Epidermal melanocyte (primary cell): Measurements from ENCODE around the gene KCNB1.

Experiments used
- DNase-seq: peaks from one replicate; pipeline ENCODE4 v3.0.0; 2011; ENCODE audit warnings: low spot score; ENCODE audit not compliant: insufficient read length

Gene KCNB1

DNA sequence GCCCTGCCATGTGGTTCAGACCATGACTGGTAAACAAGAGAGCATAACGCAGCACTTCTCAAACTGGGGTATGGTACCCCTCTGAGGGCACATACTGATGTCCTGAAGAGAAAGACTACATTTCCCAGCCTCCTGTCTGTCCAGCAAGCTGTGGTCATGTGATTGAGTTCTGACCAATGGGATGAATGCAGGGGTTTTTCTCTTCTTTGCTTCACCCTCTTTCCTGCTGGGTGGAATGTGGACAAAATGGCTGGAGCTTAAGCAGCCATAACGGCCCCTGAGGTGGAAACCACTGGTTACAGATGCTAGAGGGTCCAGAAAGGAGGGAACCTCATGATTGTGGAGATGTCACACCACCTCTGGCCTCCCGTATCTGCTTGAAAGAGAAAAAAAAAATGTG, 19.4 kb upstream of the KCNB1 start:
- no peak for DNase-seq

DNA sequence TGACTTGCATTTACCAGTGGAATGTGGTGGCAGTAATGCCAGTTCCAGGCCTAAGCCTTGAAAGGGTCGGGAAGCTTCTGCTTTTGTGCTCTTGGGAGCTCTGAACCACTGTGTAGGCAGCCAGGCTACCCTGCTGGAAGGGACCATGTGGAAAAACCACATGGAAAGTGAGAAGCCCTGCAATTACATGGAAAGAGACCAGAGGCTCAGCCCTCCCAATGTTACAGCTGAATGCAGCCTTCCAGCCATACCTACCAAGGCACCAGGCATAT, 14.9 kb upstream of the KCNB1 start:
- no peak for DNase-seq

DNA sequence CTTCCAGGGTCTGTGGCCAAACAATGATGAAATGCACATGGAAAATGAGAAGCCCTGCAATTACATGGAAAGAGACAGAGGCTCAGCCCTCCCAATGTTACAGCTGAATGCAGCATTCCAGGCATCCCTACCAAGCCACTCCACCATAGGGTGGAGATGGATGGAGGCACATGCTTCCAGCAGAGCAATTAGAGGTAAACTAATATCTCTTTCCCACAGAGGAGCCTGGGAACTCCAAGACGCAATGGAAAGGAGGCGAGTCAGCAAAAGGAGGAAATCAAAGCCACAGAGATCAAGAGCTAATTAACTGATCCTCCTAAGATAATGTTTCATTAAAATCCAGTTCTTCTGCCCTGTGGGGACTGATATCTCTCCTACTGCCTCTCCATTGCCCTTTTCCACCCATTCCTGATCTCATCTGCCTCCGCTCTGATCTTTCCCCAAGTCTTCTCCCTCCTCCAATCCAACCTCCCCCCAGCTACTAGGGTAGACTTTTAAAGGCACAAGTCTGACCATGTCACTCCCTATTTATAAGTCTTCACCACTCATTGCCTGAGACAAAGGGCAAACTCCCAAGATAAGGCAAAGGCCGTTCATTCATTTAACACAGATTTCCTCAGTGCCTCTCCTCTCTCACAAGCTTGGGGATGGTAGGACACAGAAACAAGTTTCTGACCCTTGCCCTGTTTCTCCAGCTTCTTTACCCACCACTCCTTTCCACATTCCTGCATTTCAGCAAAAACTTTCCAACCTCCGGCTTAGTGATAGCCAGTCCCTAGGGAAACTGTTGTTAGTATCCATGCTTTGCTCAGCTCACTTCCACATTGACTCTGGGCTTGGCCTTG, 14.3 kb upstream of the KCNB1 start:
- DNase-seq, result no peak

DNA sequence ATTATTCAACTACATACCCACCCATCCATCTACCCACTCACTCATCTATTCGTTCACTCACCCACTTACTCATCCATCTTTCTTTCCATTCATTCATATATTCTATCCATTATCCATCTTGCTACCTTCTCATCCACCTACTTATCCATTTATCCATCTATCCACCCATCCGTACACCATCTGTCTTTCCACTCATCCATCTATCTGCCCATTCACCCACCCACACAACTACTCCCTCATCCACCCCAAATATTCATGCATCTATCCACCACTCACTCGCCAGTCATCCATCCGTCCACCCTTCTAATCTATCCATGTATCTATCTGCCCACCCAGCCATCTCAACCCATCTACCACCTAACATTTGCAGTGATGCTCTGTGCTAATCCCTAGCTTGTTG, 13.6 kb upstream of the KCNB1 start:
- no peak for DNase-seq

DNA sequence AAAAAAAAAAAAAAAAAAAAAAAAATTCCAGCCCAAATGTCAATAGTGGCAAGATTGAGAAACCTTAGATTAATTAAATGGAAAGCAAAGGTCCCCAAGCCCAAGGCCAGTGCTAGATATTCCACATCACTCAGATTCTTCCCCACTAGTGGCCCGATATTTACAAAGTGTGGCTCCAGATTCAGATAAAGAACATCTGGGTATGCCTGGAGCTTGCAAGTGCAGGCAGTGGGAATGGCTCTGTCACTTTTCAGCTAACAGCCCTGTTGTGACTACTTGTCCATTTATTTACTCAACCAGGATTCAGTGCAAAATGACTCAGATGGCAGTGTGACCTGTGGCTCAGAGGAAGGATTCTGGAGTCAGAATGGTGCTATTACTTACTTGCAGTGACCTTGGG, 8.2 kb upstream of the KCNB1 start:
- DNase-seq, result no peak

DNA sequence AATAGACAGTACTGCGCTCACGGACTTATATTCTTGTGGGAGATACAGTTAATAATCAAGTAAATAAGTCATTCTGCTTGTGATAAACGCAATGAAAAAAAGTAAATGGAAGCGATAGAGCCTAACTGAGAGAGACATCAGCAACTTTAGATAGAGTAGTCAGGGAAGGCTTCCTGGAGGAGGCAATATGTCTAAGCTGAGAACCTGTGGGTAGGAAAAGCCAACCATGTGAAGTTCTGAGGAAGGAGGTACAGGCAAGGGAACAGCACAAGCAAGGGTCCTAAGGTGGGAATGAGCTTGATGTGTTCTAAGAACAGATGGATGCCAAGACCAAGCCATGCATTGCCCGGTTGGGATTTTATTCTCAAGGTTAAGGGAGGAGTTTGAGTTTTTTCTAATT, 7.2 kb upstream of the KCNB1 start:
- DNase-seq, result no peak

DNA sequence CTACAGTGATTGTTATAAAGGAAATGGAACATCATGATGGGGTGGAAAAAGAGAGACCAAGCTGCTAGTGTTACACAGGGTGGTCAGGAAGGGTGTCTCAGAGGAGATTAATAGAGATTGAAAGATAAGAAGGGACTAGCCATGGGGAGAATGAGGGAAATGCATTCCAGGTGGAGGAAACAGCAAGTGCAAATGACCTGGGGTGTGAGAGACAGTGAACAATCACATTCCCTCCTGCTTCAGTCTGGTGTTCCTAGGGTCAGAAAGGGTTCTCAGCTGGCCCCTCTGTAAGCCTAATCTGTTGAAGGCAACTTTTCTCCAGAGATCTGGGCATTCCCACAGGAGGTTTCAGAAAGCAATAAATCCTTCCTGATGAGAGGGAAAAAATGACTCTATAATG, 3.6 kb upstream of the KCNB1 start:
- DNase-seq, result no peak

DNA sequence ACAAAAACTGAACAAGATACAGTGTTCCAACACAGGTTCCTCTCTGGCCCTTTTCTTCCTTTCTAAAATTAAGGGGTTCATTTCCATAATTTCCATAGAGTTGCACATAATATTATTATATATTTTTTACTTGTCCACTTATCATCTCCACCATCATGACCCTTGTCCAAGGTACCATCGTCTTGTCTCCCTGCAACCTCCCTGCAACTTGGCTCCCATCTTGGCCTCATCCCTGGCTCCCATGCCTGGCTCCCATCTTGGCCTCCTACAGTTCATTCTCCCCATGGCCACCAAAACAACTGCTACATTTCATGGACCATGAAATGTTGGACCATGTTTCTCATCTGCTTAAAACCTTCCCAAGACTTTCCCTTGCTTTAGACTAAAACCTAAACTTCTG, 3.1 kb upstream of the KCNB1 start:
- DNase-seq, result no peak

DNA sequence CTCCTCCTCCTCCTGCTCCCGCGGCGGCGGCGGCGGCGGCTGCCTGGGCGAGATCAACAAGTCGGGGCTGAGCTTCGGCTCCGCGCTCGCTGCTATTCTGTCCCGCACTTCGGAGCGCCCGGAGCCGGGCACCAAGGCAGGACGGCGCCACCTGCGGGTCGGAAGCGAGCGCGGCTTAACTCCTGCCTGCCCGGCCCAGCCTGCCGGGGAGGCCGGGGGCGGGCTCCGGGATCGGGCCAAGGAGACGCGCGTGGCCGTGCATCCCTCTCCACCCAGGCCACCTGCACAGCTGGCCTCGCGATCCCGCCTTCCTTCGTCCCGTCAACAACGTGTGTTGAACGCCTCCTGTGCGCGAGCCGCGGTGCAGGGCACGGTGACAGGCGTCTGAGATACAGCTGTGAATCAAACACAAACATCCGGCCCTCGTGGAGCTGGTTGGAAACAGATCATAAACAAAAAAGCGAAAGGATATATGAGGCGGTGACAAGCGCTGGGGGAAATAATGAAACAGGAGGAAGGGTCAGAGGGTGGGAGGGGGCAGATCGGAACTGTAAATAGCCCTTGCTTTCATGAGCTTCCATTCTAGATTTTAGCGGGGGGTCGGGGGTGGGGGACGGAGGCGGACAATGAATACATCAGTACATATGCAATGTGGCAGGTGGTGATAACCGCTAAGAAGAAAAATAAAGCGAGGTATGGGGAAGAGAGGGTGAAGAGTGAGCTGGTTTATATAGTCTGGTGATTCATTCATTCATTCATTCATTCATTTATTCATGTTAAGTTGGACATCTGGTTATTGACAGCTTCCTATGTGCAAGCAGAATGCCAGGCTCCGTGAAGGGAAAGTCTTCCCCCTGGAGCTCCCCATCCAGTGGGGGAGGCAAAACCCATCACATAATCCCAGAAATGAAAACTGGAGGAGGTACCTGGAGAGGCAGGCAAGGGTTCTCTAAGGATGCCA, 2.0 kb upstream of the KCNB1 start:
- peak; percentile 43 for DNase-seq

DNA sequence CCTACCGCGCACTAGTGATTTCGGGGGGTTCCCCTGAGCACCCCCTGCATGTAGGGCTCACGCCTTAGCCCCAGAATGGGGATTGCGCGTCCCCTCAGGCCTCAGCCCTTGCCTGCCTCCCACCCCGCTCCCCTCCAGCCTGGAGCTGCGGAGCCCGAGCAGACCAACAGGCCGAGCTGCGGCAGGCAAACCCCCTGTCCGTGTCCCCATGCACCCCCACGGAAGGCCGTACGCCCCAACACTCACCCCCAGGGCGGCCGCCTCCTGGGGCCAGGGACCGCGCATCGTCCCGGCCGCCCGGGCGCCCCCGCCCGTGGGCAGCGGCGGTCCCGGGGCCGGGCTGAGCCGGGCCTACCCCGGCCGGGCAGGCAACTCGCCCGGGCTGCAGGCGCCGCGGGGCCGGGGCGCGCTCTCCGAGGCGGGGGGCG, 1.2 kb upstream of the KCNB1 start:
- DNase-seq, result no peak

DNA sequence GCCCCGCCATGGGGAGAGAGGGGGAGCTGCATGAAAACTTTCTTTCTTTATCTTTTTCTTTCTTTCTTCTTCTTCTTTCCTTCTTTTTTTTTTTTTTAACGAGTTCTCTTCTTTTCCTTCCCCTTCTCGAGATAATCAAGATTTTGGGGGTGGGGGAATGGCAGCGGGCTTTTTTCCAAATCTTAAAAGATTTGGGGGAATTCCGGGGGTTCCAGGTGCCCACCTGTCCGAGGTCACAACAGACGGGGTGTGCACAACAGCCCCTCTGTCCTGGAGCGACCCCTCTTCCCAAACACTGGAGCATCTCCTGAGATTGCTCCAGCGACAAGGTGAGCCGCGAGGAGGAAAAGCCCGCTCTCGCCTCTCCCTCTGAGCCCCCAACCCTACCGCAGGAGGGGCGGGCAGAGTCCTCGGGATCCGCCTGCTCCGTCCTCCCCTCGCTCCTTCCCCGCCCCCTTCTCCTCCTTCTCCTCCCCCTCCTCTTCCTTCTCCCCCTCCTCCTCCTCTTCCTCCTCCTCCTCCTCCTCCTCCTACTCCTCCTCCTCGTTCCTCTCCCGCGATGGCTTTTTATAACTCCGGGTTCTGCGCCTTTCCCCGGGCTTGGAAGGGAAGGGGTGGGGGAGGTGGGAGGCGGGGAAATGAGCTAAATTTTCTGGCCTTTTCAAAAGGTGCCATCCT, 689 bp upstream of the KCNB1 start:
- DNase-seq, result no peak

DNA sequence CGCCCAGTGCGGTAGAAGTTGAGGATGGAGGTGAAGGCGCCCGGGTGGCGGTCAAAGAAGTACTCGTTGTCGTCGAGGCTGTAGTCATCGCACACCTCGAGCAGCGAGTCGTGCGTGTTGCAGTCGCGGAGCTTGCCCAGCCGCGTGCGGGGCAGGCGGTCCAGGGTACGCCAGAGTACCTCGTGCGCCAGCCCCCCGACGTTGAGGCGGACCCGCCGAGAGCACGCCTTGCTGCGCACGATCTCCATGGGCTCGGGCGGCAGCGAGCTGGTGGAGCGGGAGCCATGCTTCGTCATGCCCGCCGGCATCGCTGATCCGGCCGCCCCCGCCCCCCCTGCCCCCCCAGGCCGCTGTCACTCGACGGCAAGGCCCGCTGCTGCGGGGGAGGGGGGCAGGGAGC, 295 bp downstream of the KCNB1 start:
- no peak for DNase-seq

DNA sequence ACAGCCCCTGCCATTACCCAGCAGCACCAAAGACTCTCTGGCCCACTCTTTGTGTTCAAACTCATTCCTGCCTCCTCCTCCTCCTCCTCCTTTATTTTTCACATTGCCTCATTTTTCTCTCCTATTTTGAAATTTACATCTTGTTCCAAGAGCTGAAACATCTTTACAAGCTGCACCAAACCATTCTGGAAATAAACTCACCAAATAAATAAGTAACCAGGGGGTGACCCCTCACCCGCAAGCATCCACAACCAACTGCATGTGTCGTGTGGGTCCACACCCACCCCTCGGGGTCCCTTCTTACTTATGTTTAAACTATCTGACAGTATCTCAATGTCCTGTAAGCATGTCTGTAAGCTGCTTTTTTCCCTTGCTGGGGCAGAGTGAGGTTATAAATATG, 1.4 kb downstream of the KCNB1 start:
- DNase-seq, result no peak

DNA sequence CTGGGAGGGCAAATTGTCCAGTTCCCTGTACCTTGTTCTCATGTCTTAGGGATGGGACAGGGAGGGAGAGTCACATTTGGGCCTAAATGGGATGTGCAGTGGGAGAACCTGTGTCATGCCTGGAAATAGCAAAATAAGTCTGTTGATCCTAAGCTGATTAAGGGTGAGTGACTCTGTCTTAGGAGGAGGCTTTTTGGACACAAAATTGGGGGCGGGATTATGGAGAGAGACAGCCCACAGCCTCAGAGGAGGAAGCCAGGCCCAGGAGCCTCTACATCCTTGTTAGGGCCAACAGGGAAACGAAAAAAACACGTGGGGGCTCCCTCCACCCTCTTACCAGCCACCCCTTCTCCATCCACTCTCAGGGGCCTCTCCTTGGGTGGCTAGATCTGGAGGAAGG, 2.2 kb downstream of the KCNB1 start:
- no peak for DNase-seq

DNA sequence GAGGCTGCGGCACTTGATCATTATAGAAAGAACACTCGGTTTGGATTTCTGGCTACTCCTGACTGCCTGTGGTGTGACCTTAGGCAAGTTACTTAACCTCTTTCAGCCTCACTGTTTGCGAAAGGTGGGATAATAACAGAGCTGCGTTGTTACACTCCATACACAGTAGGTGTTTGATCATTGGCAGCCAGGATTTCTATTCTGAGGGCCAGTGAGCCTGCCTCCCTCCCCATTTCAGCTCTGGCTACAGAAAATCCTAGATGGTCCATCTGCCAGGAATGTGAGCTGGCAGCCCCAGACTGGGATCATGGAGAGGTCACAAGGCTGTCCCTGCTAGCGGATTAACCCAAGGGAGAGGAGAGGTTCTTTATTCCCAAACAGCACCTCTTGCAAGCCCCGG, 2.7 kb downstream of the KCNB1 start:
- no peak for DNase-seq

DNA sequence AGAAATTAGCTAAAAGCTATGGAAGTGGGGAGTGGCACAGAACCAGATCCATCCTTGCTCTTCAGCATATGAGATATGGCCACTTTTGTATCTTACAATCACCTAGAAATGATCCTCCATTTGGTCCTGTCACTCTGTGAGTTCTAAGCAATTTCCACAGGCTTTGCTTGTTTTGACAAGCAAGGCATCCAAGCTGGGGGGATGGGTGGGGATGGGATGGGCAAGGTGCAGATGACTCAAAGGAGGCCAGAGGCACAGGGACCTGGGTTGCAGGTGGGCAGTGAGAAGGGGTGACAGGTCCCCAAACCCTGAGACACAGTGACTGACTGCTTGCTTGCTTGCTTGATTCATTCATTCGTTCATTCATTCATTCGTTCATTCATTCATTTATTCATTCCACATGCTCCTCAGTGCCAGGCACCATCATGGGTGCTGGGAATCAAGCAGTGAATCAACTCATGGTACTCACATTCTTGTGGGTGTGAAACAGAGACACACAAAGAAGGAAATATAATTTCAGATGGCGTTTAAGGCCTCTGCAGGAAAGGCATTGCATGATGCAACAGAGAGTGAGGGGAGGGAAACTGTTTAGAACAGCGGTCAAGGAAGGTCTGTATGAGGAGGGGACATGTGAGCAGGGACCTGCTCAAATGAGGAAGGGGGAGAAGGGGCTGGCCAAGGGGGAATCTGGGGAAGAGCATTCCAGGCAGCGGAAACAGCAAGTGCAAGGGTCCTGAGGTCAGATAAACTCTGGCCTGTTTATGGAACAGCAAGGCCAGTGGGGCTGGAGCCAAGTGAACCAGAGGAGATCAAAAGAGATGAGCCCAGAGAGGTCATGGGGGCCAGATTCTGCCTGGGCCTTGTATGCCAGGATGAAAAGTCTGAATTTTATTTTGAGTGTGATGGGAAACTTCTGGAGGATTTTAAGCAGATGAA, 3.4 kb downstream of the KCNB1 start:
- no peak for DNase-seq

DNA sequence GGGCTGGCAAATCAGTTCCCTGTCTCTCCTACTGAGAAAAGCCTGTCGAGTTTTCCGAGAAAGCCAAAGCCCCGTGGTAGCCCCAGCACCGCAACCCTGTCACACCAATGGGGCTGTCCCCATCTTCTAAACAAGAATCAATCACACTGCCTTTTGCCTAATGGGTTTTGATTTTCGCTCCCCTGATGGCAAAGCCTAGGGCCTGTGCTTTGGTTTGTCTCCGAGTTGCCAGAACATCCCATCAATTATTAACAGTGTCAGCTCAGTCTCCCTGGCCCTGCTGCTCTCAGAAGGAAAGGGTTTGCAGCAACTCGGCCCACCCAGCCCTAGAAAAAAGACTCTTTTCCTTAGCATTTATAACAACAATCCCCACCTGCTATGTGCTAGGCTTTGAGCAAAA, 4.2 kb downstream of the KCNB1 start:
- DNase-seq, result no peak

DNA sequence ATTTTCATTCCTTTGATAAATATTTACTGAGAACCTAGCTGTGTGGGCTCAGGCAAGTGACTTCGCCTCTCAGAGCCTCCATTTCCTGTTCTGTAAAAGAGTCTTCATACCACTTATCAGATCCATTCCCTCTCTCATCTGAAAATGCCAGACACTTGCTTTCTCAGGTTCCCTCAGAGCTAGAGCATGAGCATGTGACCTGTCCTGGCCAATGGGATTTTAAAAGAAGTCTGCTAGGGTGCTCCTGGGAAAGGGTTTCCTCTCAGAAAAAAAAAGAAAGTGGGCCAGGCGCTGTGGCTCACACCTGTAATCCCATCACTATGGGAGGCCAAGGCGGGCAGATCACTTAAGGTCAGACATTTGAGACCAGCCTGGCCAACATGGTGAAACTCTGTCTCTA, 5.3 kb downstream of the KCNB1 start:
- no peak for DNase-seq

DNA sequence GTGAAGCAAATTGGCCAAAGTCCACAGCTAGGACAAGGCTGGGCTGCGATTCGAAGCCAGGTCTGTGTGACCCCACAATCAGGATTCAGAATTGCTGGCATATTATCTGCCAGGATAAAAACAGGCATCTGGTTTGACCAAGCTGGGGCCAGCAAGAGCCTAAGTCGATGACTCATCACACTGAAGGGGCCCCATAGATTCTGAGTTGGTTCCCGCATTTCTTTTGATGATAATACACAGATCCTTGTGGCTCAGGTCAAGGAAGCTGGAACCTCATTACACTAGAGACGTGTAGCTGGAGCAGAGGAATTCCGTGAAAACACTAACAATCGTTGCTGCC, 6.5 kb downstream of the KCNB1 start:
- no peak for DNase-seq

DNA sequence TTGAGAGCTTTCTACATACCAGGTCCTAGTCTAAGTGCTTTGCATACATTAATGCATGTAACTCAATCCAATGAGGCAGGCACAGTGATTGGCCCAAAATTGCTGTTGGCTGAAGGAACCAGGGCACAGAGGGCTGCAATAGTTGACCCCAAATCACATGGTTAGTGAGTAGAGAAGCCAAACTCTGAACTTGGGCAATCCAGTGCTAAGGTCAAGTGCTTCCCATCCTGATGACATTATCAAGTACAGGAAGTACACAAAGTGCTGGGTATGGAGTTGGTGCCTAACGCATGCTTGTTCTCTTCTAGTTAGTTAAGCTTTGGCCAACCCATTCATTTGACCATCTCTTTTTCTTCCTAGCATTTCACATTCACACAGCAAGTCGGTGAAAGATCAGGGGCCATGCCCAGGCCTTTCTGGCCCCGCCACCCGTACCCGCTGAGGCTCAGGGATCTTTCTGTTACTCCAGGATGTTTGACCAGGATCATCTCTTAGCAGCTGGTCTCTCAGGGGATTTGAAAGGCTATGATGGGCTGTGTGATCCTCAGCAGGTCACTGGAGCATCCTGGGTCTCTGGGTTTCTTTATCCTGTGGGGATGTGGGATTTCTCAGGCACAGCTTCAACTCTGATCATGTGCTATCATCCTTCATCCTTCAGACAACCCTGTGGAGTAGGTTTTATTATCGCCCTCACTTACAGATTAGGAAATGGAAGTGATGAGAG, 7.0 kb downstream of the KCNB1 start:
- DNase-seq, result no peak

DNA sequence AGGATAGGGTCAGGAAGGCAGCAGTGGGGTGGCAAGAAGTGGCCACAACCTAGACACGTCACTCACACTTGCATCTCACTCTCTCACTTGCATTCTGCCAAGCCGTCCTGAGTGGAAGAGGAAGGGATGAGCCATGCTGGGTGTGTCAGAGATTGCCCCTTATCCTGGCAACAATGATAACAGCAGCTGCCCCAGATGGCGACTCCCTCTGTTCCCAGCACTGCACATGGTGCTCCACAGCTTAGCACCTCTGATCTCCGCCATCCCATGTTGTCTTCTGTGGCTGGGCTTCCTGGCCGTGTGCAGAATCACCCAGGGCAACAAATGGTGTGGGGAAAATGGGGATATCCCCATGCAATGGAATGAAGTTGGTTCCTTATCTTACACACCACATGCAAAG, 11.1 kb downstream of the KCNB1 start:
- DNase-seq, result no peak
